Naive B cell (primary cell): ENCODE results near the gene APOH. TPM values are rescaled to one million over a fixed set of nuclear protein-coding genes. Genes with fewer than 3 reads are reported as not detected.

Experiments used
- ATAC-seq, 2 donors: fragments of 150-1000 bp; cut with Tn5 transposase; 2 replicates each; pipeline ENCODE4 v1.10.0; 2021; ENCODE audit warnings: low read depth in 2 of 2, mild to moderate bottlenecking in 2 of 2, moderate library complexity in 2 of 2
- DNase-seq: peaks from one replicate; pipeline ENCODE4 v3.0.0; 2022
- H3K27ac Mint-ChIP-seq, 6 donors: one replicate each; pipeline ENCODE4 v1.8.0; 2020 to 2022; ENCODE audit warnings: mild to moderate bottlenecking in 6 of 6, mixed read lengths in 6 of 6, moderate library complexity in 5 of 6, inconsistent platforms in 2 of 6
- H3K27me3 Mint-ChIP-seq, 3 donors: one replicate each; pipeline ENCODE4 v1.8.0; 2021 to 2022; ENCODE audit warnings: mixed read lengths in 3 of 3, mild to moderate bottlenecking in 1 of 3
- H3K36me3 Mint-ChIP-seq, 2 donors: one replicate each; pipeline ENCODE4 v1.8.0; 2020 to 2022; ENCODE audit warnings: mixed read lengths in 2 of 2, inconsistent platforms in 1 of 2, mild to moderate bottlenecking in 1 of 2
- H3K4me1 Mint-ChIP-seq, 3 donors: one replicate each; pipeline ENCODE4 v1.8.0; 2020 to 2022; ENCODE audit warnings: mixed read lengths in 3 of 3, inconsistent platforms in 1 of 3, mild to moderate bottlenecking in 1 of 3, moderate library complexity in 1 of 3
- H3K4me3 Mint-ChIP-seq, 8 donors: one replicate each; pipeline ENCODE4 v1.8.0; 2020 to 2022; ENCODE audit warnings: mild to moderate bottlenecking in 8 of 8, mixed read lengths in 8 of 8, moderate library complexity in 8 of 8, inconsistent platforms in 2 of 8
- H3K9me3 Mint-ChIP-seq, 7 donors: one replicate each; pipeline ENCODE4 v1.8.0; 2020 to 2022; ENCODE audit warnings: mixed read lengths in 7 of 7, mild to moderate bottlenecking in 5 of 7, inconsistent platforms in 2 of 7, moderate library complexity in 1 of 7
- polyA plus RNA-seq, 6 donors: library from polyadenylated mRNA; unstranded; fragments of 300-500 nt; fragmentation: Illumina TruSeq; gene quantifications; one replicate each; pipeline ENCODE4 v1.2.3, GENCODE V29; 2021; ENCODE audit warnings: low read depth in 6 of 6

Gene APOH
- polyA plus RNA-seq, 6 donors from 2014 or later, result not detected

- H3K27ac Mint-ChIP-seq, result peak overlapping the region in 1 of 6 donors; percentile 3
- H3K4me3 Mint-ChIP-seq, result no peak overlapping the region
These were observed 28.5 kb downstream of the APOH start for GRCh38 chr17:66200685-66201092.

GRCh38 chr17:66198242-66198641, 31.0 kb downstream of the APOH start:
- Mint-ChIP-seq H3K36me3 (no peaks in the 10 kb centered on the region), H3K4me3 (no peak overlapping the region), H3K27me3 (peaks cover 0 to 4% (median 0%) of the 10 kb centered on the region in 3 donors), H3K27ac (peak overlapping the region in 1 of 6 donors; percentile 77), H3K4me1 (peaks cover 11 to 13% (median 12%) of the 10 kb centered on the region in 3 donors), H3K9me3 (peaks cover 0 to 1% (median 0%) of the 10 kb centered on the region in 7 donors)
- no peak for ATAC-seq
- DNase-seq, result no peak

More at GRCh38 chr17:66200685-66201092, 28.5 kb downstream of the APOH start:
- DNase-seq (no peak), ATAC-seq (peak in 1 of 2 donors; percentile 23)
- Mint-ChIP-seq H3K27me3 (peaks cover 0 to 4% (median 0%) of the 10 kb centered on the region in 3 donors), H3K36me3 (no peaks in the 10 kb centered on the region), H3K4me1 (peaks cover 0 to 4% (median 0%) of the 10 kb centered on the region in 3 donors), H3K9me3 (peaks cover 0 to 3% (median 0%) of the 10 kb centered on the region in 7 donors)

- no peaks in the 10 kb centered on the region for H3K9me3 Mint-ChIP-seq
- ATAC-seq, result no peak
- no peak for DNase-seq
- H3K27me3 Mint-ChIP-seq, result no peaks in the 10 kb centered on the region
- peak overlapping the region; percentile 74 to 93 (median 89) for H3K4me3 Mint-ChIP-seq
- no peaks in the 10 kb centered on the region for H3K36me3 Mint-ChIP-seq
- peaks cover 16 to 34% (median 33%) of the 10 kb centered on the region in 3 donors for H3K4me1 Mint-ChIP-seq
- peak overlapping the region; percentile 82 to 99 (median 94) for H3K27ac Mint-ChIP-seq
These were observed 36.9 kb downstream of the APOH start for GRCh38 chr17:66192378-66192687.

GRCh38 chr17:66191593-66192377, 37.4 kb downstream of the APOH start, which contains the start of gene CEP112:
TSS of gene CEP112 (minus strand) at chr17:66192133.
- DNase-seq, result peak; percentile 88
- Mint-ChIP-seq H3K9me3 (no peaks in the 10 kb centered on the region), H3K4me3 (peak within 1 kb of the TSS; percentile 74 to 93 (median 89)), H3K4me1 (peaks cover 16 to 34% (median 33%) of the 10 kb centered on the region in 3 donors), H3K27ac (peak within 1 kb of the TSS; percentile 82 to 99 (median 94)), H3K36me3 (no peaks in the 10 kb centered on the region), H3K27me3 (no peaks in the 10 kb centered on the region)
- peak; percentile 67 to 72 for ATAC-seq

GRCh38 chr17:66190738-66191592, 38.2 kb downstream of the APOH start:
- DNase-seq (no peak), ATAC-seq (no peak)
- H3K4me1 Mint-ChIP-seq, result peaks cover 16 to 34% (median 33%) of the 10 kb centered on the region in 3 donors
- peak overlapping the region; percentile 74 to 93 (median 89) for H3K4me3 Mint-ChIP-seq
- H3K27ac Mint-ChIP-seq, result peak overlapping the region; percentile 32 to 95 (median 69)
- H3K9me3 Mint-ChIP-seq, result no peaks in the 10 kb centered on the region
- H3K27me3 Mint-ChIP-seq, result no peaks in the 10 kb centered on the region
- no peaks in the 10 kb centered on the region for H3K36me3 Mint-ChIP-seq

- Mint-ChIP-seq H3K27ac (no peak overlapping the region), H3K4me1 (peaks cover 6 to 17% (median 16%) of the 10 kb centered on the region in 3 donors), H3K27me3 (peaks cover 0 to 4% (median 0%) of the 10 kb centered on the region in 3 donors), H3K36me3 (peaks cover 0 to 5% of the 10 kb centered on the region in 2 donors), H3K9me3 (peaks cover 0 to 3% (median 0%) of the 10 kb centered on the region in 7 donors), H3K4me3 (no peak overlapping the region)
- no peak for ATAC-seq
- DNase-seq, result no peak
These were observed 41.5 kb downstream of the APOH start for GRCh38 chr17:66187718-66188117.

GRCh38 chr17:66185862-66186261, 43.4 kb downstream of the APOH start:
- Mint-ChIP-seq H3K9me3 (peaks cover 0 to 3% (median 0%) of the 10 kb centered on the region in 7 donors), H3K4me3 (no peak overlapping the region), H3K4me1 (peaks cover 0 to 4% (median 3%) of the 10 kb centered on the region in 3 donors), H3K36me3 (peaks cover 0 to 5% of the 10 kb centered on the region in 2 donors), H3K27ac (no peak overlapping the region), H3K27me3 (peaks cover 0 to 4% (median 0%) of the 10 kb centered on the region in 3 donors)
- no peak for DNase-seq
- no peak for ATAC-seq

GRCh38 chr17:66184392-66184791, 44.8 kb downstream of the APOH start:
- Mint-ChIP-seq H3K4me1 (no peaks in the 10 kb centered on the region), H3K9me3 (peaks cover 0 to 3% (median 0%) of the 10 kb centered on the region in 7 donors), H3K27ac (peak overlapping the region in 1 of 6 donors; percentile 47), H3K36me3 (peaks cover 0 to 5% of the 10 kb centered on the region in 2 donors), H3K4me3 (no peak overlapping the region), H3K27me3 (peaks cover 0 to 4% (median 0%) of the 10 kb centered on the region in 3 donors)
- DNase-seq (no peak), ATAC-seq (no peak)

GRCh38 chr17:66183529-66183928, 45.7 kb downstream of the APOH start:
- no peaks in the 10 kb centered on the region for H3K4me1 Mint-ChIP-seq
- H3K4me3 Mint-ChIP-seq, result no peak overlapping the region
- H3K9me3 Mint-ChIP-seq, result peaks cover 0 to 3% (median 0%) of the 10 kb centered on the region in 7 donors
- DNase-seq (no peak), ATAC-seq (no peak)
- peaks cover 0 to 4% (median 0%) of the 10 kb centered on the region in 3 donors for H3K27me3 Mint-ChIP-seq
- H3K36me3 Mint-ChIP-seq, result peaks cover 0 to 5% of the 10 kb centered on the region in 2 donors
- H3K27ac Mint-ChIP-seq, result no peak overlapping the region

GRCh38 chr17:66178642-66179041, 50.6 kb downstream of the APOH start:
- Mint-ChIP-seq H3K27me3 (no peaks in the 10 kb centered on the region), H3K4me3 (no peak overlapping the region), H3K27ac (no peak overlapping the region), H3K4me1 (no peaks in the 10 kb centered on the region), H3K36me3 (no peaks in the 10 kb centered on the region), H3K9me3 (no peaks in the 10 kb centered on the region)
- no peak for DNase-seq
- ATAC-seq, result no peak

GRCh38 chr17:66177048-66177447, 52.2 kb downstream of the APOH start:
- no peak overlapping the region for H3K4me3 Mint-ChIP-seq
- no peaks in the 10 kb centered on the region for H3K9me3 Mint-ChIP-seq
- H3K4me1 Mint-ChIP-seq, result no peaks in the 10 kb centered on the region
- ATAC-seq, result no peak
- H3K27me3 Mint-ChIP-seq, result no peaks in the 10 kb centered on the region
- H3K27ac Mint-ChIP-seq, result no peak overlapping the region
- no peak for DNase-seq
- no peaks in the 10 kb centered on the region for H3K36me3 Mint-ChIP-seq

GRCh38 chr17:66175892-66176291, 53.3 kb downstream of the APOH start:
- ATAC-seq (no peak), DNase-seq (no peak)
- Mint-ChIP-seq H3K27me3 (no peaks in the 10 kb centered on the region), H3K9me3 (no peaks in the 10 kb centered on the region), H3K27ac (no peak overlapping the region), H3K36me3 (no peaks in the 10 kb centered on the region), H3K4me1 (no peaks in the 10 kb centered on the region), H3K4me3 (no peak overlapping the region)

- no peaks in the 10 kb centered on the region for H3K36me3 Mint-ChIP-seq
- H3K27ac Mint-ChIP-seq, result peak overlapping the region in 1 of 6 donors; percentile 4
- no peaks in the 10 kb centered on the region for H3K9me3 Mint-ChIP-seq
- ATAC-seq, result no peak
- no peak for DNase-seq
- no peaks in the 10 kb centered on the region for H3K27me3 Mint-ChIP-seq
- no peak overlapping the region for H3K4me3 Mint-ChIP-seq
- no peaks in the 10 kb centered on the region for H3K4me1 Mint-ChIP-seq
These were observed 56.5 kb downstream of the APOH start for GRCh38 chr17:66172691-66173223.
